ENCODE data around the gene FAM50B.

FAM50B gene

GRCh38 chr6:3899061-3899460 lies 49.9 kb downstream of the FAM50B start:
- no peak for DNase-seq

DNA sequence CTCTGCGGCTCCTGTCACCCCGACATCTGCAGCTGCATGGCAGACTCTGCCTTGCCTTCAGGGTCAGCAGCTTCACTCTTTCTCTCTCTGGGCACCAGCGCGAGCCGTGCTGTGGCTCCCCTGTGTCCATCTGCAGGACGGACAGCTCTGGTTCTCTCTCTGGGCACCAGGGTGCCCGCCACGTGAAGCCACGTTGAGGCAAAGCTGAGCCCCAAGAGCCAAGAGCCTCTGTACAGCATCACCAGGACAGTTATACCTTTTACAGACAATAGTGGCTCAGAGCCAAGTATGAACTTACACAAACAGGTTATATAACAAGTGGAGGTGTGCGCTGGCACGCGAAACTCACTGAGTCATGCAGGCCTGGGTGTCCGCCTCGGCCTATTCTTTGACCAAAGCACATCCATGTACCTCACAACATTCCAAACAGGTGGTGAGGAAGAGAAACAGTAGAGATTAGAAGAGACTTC lies 50.8 kb downstream of the FAM50B start:
- no peak for DNase-seq
